ENCODE data around the gene CAMK2A.

Gene CAMK2A

GRCh38 chr5:150172145-150172544 lies 117.4 kb downstream of the CAMK2A start:
- no peaks in the 10 kb centered on the region for H3K4me1 Mint-ChIP-seq
- ATAC-seq (replicated peaks; ENCODE audit: extremely low read depth, poor library complexity, severe bottlenecking), result no peak
- H3K36me3 Mint-ChIP-seq (ENCODE audit: insufficient read depth), result no peaks in the 10 kb centered on the region
- no peak for DNase-seq (ENCODE audit: low spot score in 2 of 2)
- no peaks in the 10 kb centered on the region for H3K9me3 Mint-ChIP-seq
- no peak overlapping the region for H3K4me3 Mint-ChIP-seq
- H3K27ac Mint-ChIP-seq (ENCODE audit: low read depth), result no peak overlapping the region
- peaks cover 82% of the 10 kb centered on the region for H3K27me3 Mint-ChIP-seq

Data from central memory CD8-positive, alpha-beta T cell (primary cell).